Motor neuron (in vitro differentiated cells): Measurements from ENCODE around the gene CCDC160. TPM values are rescaled to one million over a fixed set of nuclear protein-coding genes. Genes with fewer than 3 reads are reported as not detected.
"Not testable (repeated sequence)": the region's sequence is repeated elsewhere in the genome, so short reads cannot be mapped to it uniquely, and the experiment has no call there.

ENCODE experiments used
- ATAC-seq, 8 experiments: fragments of 200-7000 bp; cut with Tn5 transposase; replicated peaks in 6 of 8; 2 replicates each; pipeline ENCODE4 v1.8.0; 2021; ENCODE audit warnings: mild to moderate bottlenecking in 8 of 8, moderate library complexity in 8 of 8
- H3K27ac ChIP-seq, 2 donors: fragments of 250-450 bp; sonication (Bioruptor Pico); 2 replicates each; pipeline ENCODE4 v1.9.0; 2021; ENCODE audit warnings: antibody characterized with exemption in 2 of 2, mild to moderate bottlenecking in 2 of 2, moderate library complexity in 1 of 2
- H3K4me1 ChIP-seq, 2 donors: fragments of 250-450 bp; sonication (Bioruptor Pico); replicated peaks in 1 of 2; 2 replicates each; pipeline ENCODE4 v1.6.1; 2021; ENCODE audit warnings: antibody characterized with exemption in 2 of 2, mild to moderate bottlenecking in 2 of 2, moderate library complexity in 1 of 2
- H3K4me3 ChIP-seq, 5 donors: fragments of 250-450 bp; sonication (Bioruptor Pico); 2 replicates each; pipeline ENCODE4 v1.9.0; 2021; ENCODE audit warnings: antibody characterized with exemption in 5 of 5, mild to moderate bottlenecking in 5 of 5, moderate library complexity in 4 of 5
- WGBS, 10 experiments: fragments of 450-650 bp; shearing (Covaris generic); methylation state at CpG; one replicate each; pipeline ENCODE4 v1.0.0; 2022; 5-methylcytosine and 5-hydroxymethylcytosine counted together
- in situ Hi-C, 9 experiments: fragments of 400-800 bp; cut with MboI; loops; one replicate each; pipeline ENCODE4 v1.15.0; 2021; ENCODE audit warnings: low sequenced_read_pairs in 9 of 9, low pct_unique_long_range_greater_than_20kb in 2 of 9; ENCODE audit not compliant: unreplicated experiment in 9 of 9
- total RNA-seq, 8 experiments: library from RNA; unstranded; fragments of 300-600 nt; gene quantifications; 2 replicates each; pipeline versions ENCODE4 v1.2.3 to v1.2.4, GENCODE V29; 2022

Gene CCDC160
- total RNA-seq, 8 experiments from 2014 or later = 0.81 to 5.4 (median 2.1) TPM

DNA sequence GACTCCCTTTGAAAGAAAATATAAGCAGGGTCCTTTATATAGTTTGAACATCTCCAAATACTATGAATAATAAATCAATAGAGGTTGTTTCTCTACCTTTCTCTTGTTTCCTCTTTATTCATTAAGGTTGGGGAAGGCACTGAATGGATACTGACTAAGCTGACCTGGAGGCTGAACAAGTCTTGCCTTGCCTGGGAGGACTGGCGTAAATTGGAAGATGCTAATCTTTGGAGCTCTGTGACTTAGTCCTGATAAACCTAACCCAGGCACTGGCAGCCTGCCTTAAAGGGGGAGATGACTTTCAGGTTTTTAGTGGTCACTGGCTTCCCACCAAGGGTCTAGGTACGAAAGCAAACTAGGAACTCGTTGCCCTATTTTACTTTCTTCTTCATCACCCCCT lies 10.5 kb downstream of the CCDC160 start:
- in situ Hi-C loops = no loop called here
- Histone ChIP-seq H3K4me1 (no peaks in the 10 kb centered on the region), H3K4me3 (no peak overlapping the region), H3K27ac (no peak overlapping the region)
- 20 to 92% (median 45%) methylated on average over 2 to 3 of the region's 3 CpGs; no CpG with 5 or more reads in 7 of the 10 experiments for WGBS, 10 experiments
- no peak for ATAC-seq

- in situ Hi-C loops = no loop called here
- H3K4me1 ChIP-seq = no peaks in the 10 kb centered on the region
- H3K4me3 ChIP-seq = no peak overlapping the region
- H3K27ac ChIP-seq = no peak overlapping the region
- ATAC-seq = no peak
These were observed 12.3 kb downstream of the CCDC160 start for GRCh38 chrX:134249241-134249640.

DNA sequence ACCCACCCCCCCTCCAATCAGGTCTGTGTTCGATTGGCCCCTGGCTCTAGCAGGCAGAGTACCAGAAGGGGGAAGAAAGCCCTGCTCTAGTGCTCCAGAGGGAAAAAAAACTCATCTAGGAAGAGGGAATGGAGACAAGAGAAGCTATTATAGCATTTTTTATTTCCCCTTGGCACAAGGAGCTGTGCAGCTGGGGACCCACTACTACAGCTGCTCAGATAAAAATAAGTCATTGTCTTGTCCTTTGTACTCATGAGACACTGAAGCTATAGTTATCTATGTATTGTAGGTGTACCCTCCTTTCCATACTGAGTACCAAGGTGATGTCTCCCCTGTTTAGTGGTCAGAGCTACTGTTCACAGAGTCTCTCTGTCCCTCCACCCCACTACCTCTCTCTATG lies 14.3 kb downstream of the CCDC160 start:
- Histone ChIP-seq H3K4me3 (no peak overlapping the region), H3K27ac (no peak overlapping the region), H3K4me1 (no peaks in the 10 kb centered on the region)
- in situ Hi-C loops = no loop called here
- ATAC-seq = no peak
- WGBS, 10 experiments = 14 to 100% methylated on average over 1 of the region's 1 CpG; no CpG with 5 or more reads in 8 of the 10 experiments

DNA sequence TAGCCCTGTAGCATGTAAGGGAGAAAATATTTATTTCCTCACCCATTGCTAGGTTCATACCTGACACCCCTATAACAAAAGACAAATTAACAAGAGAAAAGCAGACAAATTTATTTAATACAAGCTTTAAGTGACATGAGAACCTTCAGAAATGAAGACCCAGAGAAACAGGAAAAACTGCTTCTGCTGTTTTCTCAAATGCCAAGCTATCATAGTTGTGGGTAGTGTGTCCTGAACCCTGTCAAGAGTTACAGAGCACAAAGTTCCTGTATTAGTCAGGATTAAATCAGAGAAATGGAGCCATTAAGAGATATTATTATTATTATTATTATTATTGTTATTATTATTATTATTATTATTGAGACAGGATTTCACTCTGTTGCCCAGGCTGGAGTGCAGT lies 17.5 kb downstream of the CCDC160 start:
- in situ Hi-C loops = no loop called here
- H3K4me1 ChIP-seq = no peaks in the 10 kb centered on the region
- H3K27ac ChIP-seq = no peak overlapping the region
- ATAC-seq = no peak
- no peak overlapping the region for H3K4me3 ChIP-seq

DNA sequence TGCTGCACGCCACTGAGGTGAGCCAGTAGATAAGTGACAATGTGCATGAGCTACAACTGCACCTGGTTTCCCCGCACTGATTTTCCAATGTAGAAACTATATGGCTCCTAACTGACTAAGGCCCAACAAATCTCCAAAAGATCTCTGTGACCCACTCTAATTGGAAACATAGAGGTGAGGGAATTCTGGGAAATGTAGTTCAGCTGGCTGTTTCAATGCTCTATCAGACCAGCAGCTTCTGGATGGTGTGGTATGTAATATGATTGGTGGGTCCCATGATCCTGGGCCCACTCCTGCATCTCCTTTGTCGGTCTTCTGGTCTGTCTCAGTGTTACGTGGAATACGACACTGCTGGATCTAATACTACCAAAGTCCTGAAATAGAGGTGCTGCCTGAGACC lies 18.6 kb downstream of the CCDC160 start:
- in situ Hi-C loops = no loop called here
- H3K4me3 ChIP-seq = no peak overlapping the region
- no peaks in the 10 kb centered on the region for H3K4me1 ChIP-seq
- H3K27ac ChIP-seq = no peak overlapping the region
- no peak for ATAC-seq
- WGBS, 10 experiments = 80 to 100% methylated on average over 1 of the region's 5 CpGs; no CpG with 5 or more reads in 8 of the 10 experiments

- no peaks in the 10 kb centered on the region for H3K4me1 ChIP-seq
- H3K4me3 ChIP-seq = no peak overlapping the region
- WGBS, 10 experiments = 90 to 100% methylated on average over 1 to 2 of the region's 2 CpGs; no CpG with 5 or more reads in 8 of the 10 experiments
- no peak overlapping the region for H3K27ac ChIP-seq
- in situ Hi-C loops = no loop called here
- ATAC-seq = no peak
These were observed 19.7 kb downstream of the CCDC160 start for GRCh38 chrX:134256684-134257083.

DNA sequence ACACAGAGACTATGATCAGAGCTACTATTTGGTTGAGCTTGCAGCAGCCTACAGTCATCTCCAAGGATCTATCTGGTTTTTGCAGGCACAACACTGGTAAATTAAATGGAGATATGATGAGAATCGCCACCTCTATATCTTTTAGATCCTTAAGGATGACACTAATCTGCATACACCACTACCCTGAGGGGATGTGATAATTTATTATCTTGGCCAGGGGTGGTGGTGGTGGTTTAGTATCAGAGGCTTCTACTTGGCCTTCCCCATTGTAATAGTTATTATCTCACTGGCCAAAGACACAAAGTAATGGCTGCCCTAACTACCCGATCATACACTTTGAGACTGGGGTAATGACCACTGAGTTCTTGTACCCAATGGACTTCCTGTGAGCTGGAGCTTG lies 21.2 kb downstream of the CCDC160 start:
- Histone ChIP-seq H3K4me1 (no peaks in the 10 kb centered on the region), H3K27ac (no peak overlapping the region), H3K4me3 (no peak overlapping the region)
- 0 to 56% methylated on average over 1 of the region's 2 CpGs; no CpG with 5 or more reads in 8 of the 10 experiments for WGBS, 10 experiments
- no peak for ATAC-seq
- in situ Hi-C loops = no loop called here

GRCh38 chrX:134285934-134286333 lies 49.0 kb downstream of the CCDC160 start:
- ATAC-seq, H3K27ac ChIP-seq, H3K4me1 ChIP-seq, H3K4me3 ChIP-seq, in situ Hi-C loops: not testable (repeated sequence)
- WGBS, 10 experiments = no CpG with 5 or more reads among the region's 28 CpGs

- in situ Hi-C loops = no loop called here
- Histone ChIP-seq H3K27ac (no peak overlapping the region), H3K4me3 (no peak overlapping the region), H3K4me1 (no peaks in the 10 kb centered on the region)
- WGBS, 10 experiments = 0 to 70% (median 52%) methylated on average over 1 to 3 of the region's 4 CpGs; no CpG with 5 or more reads in 7 of the 10 experiments
- no peak for ATAC-seq
These were observed 50.4 kb downstream of the CCDC160 start for GRCh38 chrX:134287346-134287745.

- in situ Hi-C loops = no loop called here
- Histone ChIP-seq H3K4me3 (no peak overlapping the region), H3K27ac (no peak overlapping the region), H3K4me1 (no peaks in the 10 kb centered on the region)
- peak in 1 of 8 experiments; percentile 24 for ATAC-seq
These were observed 57.6 kb downstream of the CCDC160 start for GRCh38 chrX:134294548-134294947.

Other genes starting within 250 kb of the CCDC160 start
- gene PHF6, start 136.1 kb downstream of the CCDC160 start, total RNA-seq = 10 to 100 TPM; 35.7 to 67.9 (median 41.5) TPM
- 10 to 100 TPM in 4 of 8 experiments, 1 to 10 TPM in 4; 4.1 to 24.0 (median 10.7) TPM for gene HPRT1, start 223.0 kb downstream of the CCDC160 start, total RNA-seq